ENCODE results near the gene USP30.
"Not testable (repeated sequence)": the region's sequence is repeated elsewhere in the genome, so short reads cannot be mapped to it uniquely, and the experiment has no call there.

Gene USP30

DNA sequence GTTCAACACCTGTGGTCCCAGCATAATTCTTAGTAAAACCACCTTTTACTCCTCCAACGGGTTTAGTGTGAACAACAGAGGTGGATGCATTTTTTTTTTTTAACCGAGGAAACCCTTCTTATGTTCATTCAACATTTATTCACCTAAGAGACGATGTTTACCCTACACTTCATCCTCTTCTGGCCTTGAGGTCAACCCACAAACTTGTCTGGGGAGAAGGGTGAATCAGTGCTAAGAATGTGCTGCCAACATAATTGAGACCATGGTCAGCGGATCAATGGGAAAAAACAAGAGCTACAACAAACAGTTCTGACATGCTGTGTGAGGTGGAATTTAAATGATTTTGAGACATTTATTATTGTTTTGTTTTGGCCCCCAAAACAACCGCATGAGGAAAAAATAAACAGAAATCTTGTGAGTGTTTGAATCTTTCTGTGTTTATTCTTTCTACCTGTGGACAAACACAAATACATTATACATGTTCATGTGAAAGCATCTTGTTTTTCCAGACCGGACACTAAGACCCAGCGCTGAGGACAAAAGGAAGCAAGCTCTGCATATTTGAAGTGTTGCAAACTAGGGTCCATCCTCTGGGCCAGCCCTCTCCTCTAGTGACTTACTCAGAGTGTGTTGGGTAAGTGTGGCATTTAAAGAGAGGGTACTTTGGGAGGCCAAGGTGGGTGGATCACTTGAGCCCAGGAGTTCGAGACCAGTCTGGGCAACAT, 5.1 kb upstream of the USP30 start:
- WGBS (ENCODE audit: extremely low coverage, insufficient coverage, insufficient read length), result no CpG with 5 or more reads among the region's 8 CpGs
- no peaks in the 10 kb centered on the region for H3K36me3 ChIP-seq (ENCODE audit: control insufficient read depth in 1 of 2, insufficient read depth in 2 of 2, low read length in 2 of 2)
- no peaks in the 10 kb centered on the region for H3K4me1 ChIP-seq (ENCODE audit: control insufficient read depth in 1 of 2, insufficient read depth in 2 of 2, low read length in 2 of 2)
- H3K79me2 ChIP-seq (ENCODE audit: control insufficient read depth, insufficient read depth, low read length, poor library complexity), result no peaks in the 10 kb centered on the region
- H3K27ac ChIP-seq (ENCODE audit: low read depth, low read length), result no peak overlapping the region
- H2BK12ac ChIP-seq (ENCODE audit: low read length), result no peak overlapping the region
- no peak overlapping the region for H4K12ac ChIP-seq (ENCODE audit: low read depth, low read length)
- no peaks in the 10 kb centered on the region for H3K27me3 ChIP-seq (ENCODE audit: insufficient read depth, low read length)
- no peak overlapping the region for H2BK120ac ChIP-seq (ENCODE audit: insufficient read depth, low read length, poor library complexity)
- no peak overlapping the region for H3K4me3 ChIP-seq (ENCODE audit: low read depth, low read length)
- H4K91ac ChIP-seq (ENCODE audit: low read depth, low read length), result no peak overlapping the region
- no peak overlapping the region for H3K4me2 ChIP-seq (ENCODE audit: low read length)
- H3K4ac ChIP-seq (ENCODE audit: low read depth, low read length), result no peak overlapping the region
- H3K79me1 ChIP-seq (ENCODE audit: low read length), result no peaks in the 10 kb centered on the region
- H3K23ac ChIP-seq (ENCODE audit: low read length), result no peak overlapping the region
- DNase-seq, result no peak
- H3K9me3 ChIP-seq (ENCODE audit: insufficient read depth, low read depth, low read length), result peaks cover 1% of the 10 kb centered on the region
- no peak overlapping the region for H3K18ac ChIP-seq (ENCODE audit: low read length)
- H2AFZ ChIP-seq (ENCODE audit: insufficient read depth, low read length, poor library complexity), result no peak overlapping the region
- no peak overlapping the region for H3K14ac ChIP-seq (ENCODE audit: low read length)
- H2BK5ac ChIP-seq (ENCODE audit: low read depth, low read length, poor library complexity), result no peak overlapping the region
- no peak overlapping the region for H3K9ac ChIP-seq (ENCODE audit: low read length)
- H4K8ac ChIP-seq (ENCODE audit: low read depth, low read length), result no peak overlapping the region
- H2AK5ac ChIP-seq (ENCODE audit: low read length), result no peak overlapping the region

DNA sequence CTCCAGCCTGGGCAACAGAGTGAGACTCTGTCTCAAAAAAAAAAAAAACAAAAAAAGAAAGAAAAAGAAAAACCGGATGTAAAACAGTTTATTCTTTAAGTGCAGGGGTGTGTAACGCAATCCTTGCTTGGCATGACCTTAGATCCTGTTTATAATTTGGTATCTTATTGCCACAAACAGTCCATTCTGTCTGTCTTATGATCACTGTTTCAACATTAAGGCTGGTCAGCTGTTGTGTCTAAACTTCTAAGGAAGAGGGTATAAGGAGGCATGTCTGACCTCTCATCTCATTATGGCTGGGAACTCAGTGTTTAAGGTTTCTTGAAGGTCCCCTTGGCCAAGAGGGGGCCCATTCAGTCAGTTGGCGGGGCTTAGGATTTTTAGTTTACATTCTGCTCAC, 3.7 kb upstream of the USP30 start:
- not testable (repeated sequence) for H3K79me2 ChIP-seq (ENCODE audit: control insufficient read depth, insufficient read depth, low read length, poor library complexity); H3K9me3 ChIP-seq (ENCODE audit: insufficient read depth, low read depth, low read length); H2BK5ac ChIP-seq (ENCODE audit: low read depth, low read length, poor library complexity); H3K4me3 ChIP-seq (ENCODE audit: low read depth, low read length); H2BK12ac ChIP-seq (ENCODE audit: low read length); H3K18ac ChIP-seq (ENCODE audit: low read length); H2AFZ ChIP-seq (ENCODE audit: insufficient read depth, low read length, poor library complexity); H3K4me1 ChIP-seq (ENCODE audit: control insufficient read depth in 1 of 2, insufficient read depth in 2 of 2, low read length in 2 of 2); H2BK120ac ChIP-seq (ENCODE audit: insufficient read depth, low read length, poor library complexity); H4K91ac ChIP-seq (ENCODE audit: low read depth, low read length); H4K12ac ChIP-seq (ENCODE audit: low read depth, low read length); H3K79me1 ChIP-seq (ENCODE audit: low read length); H3K4ac ChIP-seq (ENCODE audit: low read depth, low read length); H3K23ac ChIP-seq (ENCODE audit: low read length); DNase-seq; H3K27me3 ChIP-seq (ENCODE audit: insufficient read depth, low read length); H3K27ac ChIP-seq (ENCODE audit: low read depth, low read length); H2AK5ac ChIP-seq (ENCODE audit: low read length); H3K36me3 ChIP-seq (ENCODE audit: control insufficient read depth in 1 of 2, insufficient read depth in 2 of 2, low read length in 2 of 2); H4K8ac ChIP-seq (ENCODE audit: low read depth, low read length); H3K14ac ChIP-seq (ENCODE audit: low read length); H3K4me2 ChIP-seq (ENCODE audit: low read length); H3K9ac ChIP-seq (ENCODE audit: low read length)
- WGBS (ENCODE audit: extremely low coverage, insufficient coverage, insufficient read length), result no CpG with 5 or more reads among the region's 3 CpGs

DNA sequence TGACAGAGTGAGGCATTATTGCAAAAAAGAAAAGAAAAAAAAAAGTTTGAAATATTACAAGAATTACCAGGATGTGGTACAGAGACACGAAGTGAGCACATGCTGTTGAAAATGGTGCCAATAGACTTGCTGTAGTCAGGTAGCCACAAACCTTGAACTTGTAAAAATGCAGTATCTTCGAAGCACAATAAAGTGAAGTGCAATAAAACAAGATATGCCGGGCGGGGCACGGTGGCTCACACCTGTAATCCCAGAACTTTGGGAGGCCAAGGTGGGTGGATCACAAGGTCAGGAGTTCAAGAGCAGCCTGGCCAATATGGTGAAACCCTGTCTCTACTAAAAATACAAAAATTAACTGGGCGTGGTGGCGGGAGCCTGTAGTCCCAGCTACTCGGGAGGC, 2.6 kb upstream of the USP30 start:
- not testable (repeated sequence) for H3K18ac ChIP-seq (ENCODE audit: low read length); H3K9ac ChIP-seq (ENCODE audit: low read length); H3K79me2 ChIP-seq (ENCODE audit: control insufficient read depth, insufficient read depth, low read length, poor library complexity); H4K91ac ChIP-seq (ENCODE audit: low read depth, low read length); H2BK120ac ChIP-seq (ENCODE audit: insufficient read depth, low read length, poor library complexity); H3K4me2 ChIP-seq (ENCODE audit: low read length); H2BK5ac ChIP-seq (ENCODE audit: low read depth, low read length, poor library complexity); H2AK5ac ChIP-seq (ENCODE audit: low read length); H3K4me1 ChIP-seq (ENCODE audit: control insufficient read depth in 1 of 2, insufficient read depth in 2 of 2, low read length in 2 of 2); H2BK12ac ChIP-seq (ENCODE audit: low read length); H3K9me3 ChIP-seq (ENCODE audit: insufficient read depth, low read depth, low read length); H3K27ac ChIP-seq (ENCODE audit: low read depth, low read length); H3K4me3 ChIP-seq (ENCODE audit: low read depth, low read length); H3K23ac ChIP-seq (ENCODE audit: low read length); H3K27me3 ChIP-seq (ENCODE audit: insufficient read depth, low read length); H4K8ac ChIP-seq (ENCODE audit: low read depth, low read length); H3K4ac ChIP-seq (ENCODE audit: low read depth, low read length); H3K36me3 ChIP-seq (ENCODE audit: control insufficient read depth in 1 of 2, insufficient read depth in 2 of 2, low read length in 2 of 2); H3K79me1 ChIP-seq (ENCODE audit: low read length); H4K12ac ChIP-seq (ENCODE audit: low read depth, low read length); H3K14ac ChIP-seq (ENCODE audit: low read length); H2AFZ ChIP-seq (ENCODE audit: insufficient read depth, low read length, poor library complexity)
- DNase-seq, result peak in 1 of 2 donors; percentile 13
- no CpG with 5 or more reads among the region's 8 CpGs for WGBS (ENCODE audit: extremely low coverage, insufficient coverage, insufficient read length)

DNA sequence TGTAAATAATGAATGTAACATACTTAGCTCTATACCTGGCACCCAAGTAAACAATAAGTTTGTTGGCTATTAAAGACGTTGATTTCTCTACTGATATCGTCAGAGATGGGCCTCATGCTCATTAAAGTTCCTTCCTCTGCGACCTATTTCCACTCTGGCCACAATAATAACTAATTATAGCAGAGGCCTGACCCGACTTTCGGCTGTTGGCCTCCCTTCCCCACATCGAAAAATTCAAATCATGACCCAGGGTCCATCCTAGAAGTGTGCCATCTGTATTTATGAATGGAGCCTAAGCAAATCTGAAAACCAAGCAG, 321 bp upstream of the USP30 start:
- no peaks in the 10 kb centered on the region for H3K27me3 ChIP-seq (ENCODE audit: insufficient read depth, low read length)
- no peak overlapping the region for H3K27ac ChIP-seq (ENCODE audit: low read depth, low read length)
- H2BK5ac ChIP-seq (ENCODE audit: low read depth, low read length, poor library complexity), result no peak overlapping the region
- H2AK5ac ChIP-seq (ENCODE audit: low read length), result no peak overlapping the region
- H3K4ac ChIP-seq (ENCODE audit: low read depth, low read length), result peak overlapping the region; percentile 35
- H3K4me2 ChIP-seq (ENCODE audit: low read length), result peak overlapping the region; percentile 95
- peaks cover 6% of the 10 kb centered on the region in 2 experiments for H3K4me1 ChIP-seq (ENCODE audit: control insufficient read depth in 1 of 2, insufficient read depth in 2 of 2, low read length in 2 of 2)
- WGBS (ENCODE audit: extremely low coverage, insufficient coverage, insufficient read length), result no CpG with 5 or more reads among the region's 6 CpGs
- no peak overlapping the region for H2BK12ac ChIP-seq (ENCODE audit: low read length)
- H3K79me1 ChIP-seq (ENCODE audit: low read length), result peaks cover 5% of the 10 kb centered on the region
- H3K18ac ChIP-seq (ENCODE audit: low read length), result no peak overlapping the region
- H3K4me3 ChIP-seq (ENCODE audit: low read depth, low read length), result no peak overlapping the region
- H3K9me3 ChIP-seq (ENCODE audit: insufficient read depth, low read depth, low read length), result no peaks in the 10 kb centered on the region
- DNase-seq, result no peak
- peak overlapping the region; percentile 95 for H2AFZ ChIP-seq (ENCODE audit: insufficient read depth, low read length, poor library complexity)
- no peak overlapping the region for H3K23ac ChIP-seq (ENCODE audit: low read length)
- peak overlapping the region; percentile 50 for H3K9ac ChIP-seq (ENCODE audit: low read length)
- H2BK120ac ChIP-seq (ENCODE audit: insufficient read depth, low read length, poor library complexity), result no peak overlapping the region
- H4K91ac ChIP-seq (ENCODE audit: low read depth, low read length), result no peak overlapping the region
- H3K14ac ChIP-seq (ENCODE audit: low read length), result no peak overlapping the region
- H3K79me2 ChIP-seq (ENCODE audit: control insufficient read depth, insufficient read depth, low read length, poor library complexity), result peaks cover 5% of the 10 kb centered on the region
- H4K12ac ChIP-seq (ENCODE audit: low read depth, low read length), result peak overlapping the region; percentile 89
- no peaks in the 10 kb centered on the region for H3K36me3 ChIP-seq (ENCODE audit: control insufficient read depth in 1 of 2, insufficient read depth in 2 of 2, low read length in 2 of 2)
- peak overlapping the region; percentile 93 for H4K8ac ChIP-seq (ENCODE audit: low read depth, low read length)

Measured in trophoblast cell (in vitro differentiated cells and primary cell).